NCI-H524 treated with DMSO at 0.1 percent for 48 hours (cell line): ENCODE measurements around the gene POMGNT2.

Experiments
- DNase-seq: peaks from one replicate; lab custom pipeline; 2025; lab: John Stamatoyannopoulos, UW

Gene POMGNT2

DNA sequence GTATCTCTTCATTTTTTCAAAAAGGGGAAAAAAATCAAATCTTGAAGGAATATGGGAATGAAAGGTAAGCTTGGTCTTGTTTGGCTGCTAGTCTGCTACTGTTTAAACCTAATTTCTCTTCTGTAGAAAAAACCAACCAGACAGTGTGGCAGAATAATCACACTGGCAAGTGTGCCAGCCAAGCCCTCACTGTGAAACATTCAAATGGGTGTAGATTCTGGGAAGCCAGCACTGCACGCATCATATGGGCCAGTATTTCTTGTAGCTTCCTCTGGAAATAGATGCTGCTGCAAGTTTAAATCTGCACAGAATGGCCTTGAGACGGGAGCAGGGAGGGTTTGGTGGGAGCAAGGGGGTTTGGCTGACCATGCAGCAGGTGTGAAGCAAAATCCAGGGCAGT, 62.1 kb downstream of the POMGNT2 start:
- DNase-seq = no peak

GRCh38 chr3:43043071-43043766, 62.7 kb downstream of the POMGNT2 start:
- DNase-seq = no peak

DNA sequence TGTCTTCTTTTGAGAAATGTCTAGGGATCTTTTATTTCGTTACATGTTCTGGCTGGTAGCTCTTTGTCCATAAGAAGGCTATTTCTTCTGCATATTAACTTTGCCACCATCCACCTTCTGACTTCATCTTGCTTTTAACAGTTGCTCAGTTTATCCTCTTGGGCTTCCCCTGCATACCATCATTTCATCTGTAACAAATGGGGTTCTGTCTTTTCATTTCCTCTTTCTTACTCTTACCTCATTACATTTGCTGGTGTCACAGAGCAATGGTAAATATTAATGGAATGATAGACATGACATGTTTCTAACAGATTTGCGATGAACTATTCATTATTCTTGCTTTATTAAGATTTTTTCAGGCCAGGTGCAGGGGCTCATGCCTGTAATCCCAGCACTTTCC, 64.4 kb downstream of the POMGNT2 start:
- no peak for DNase-seq

- DNase-seq = no peak
Measured at GRCh38 chr3:43038010-43038409, 67.9 kb downstream of the POMGNT2 start.

- no peak for DNase-seq
Measured at GRCh38 chr3:43036621-43037423, 69.1 kb downstream of the POMGNT2 start.

GRCh38 chr3:43035801-43036365, 70.0 kb downstream of the POMGNT2 start:
- DNase-seq = no peak

DNA sequence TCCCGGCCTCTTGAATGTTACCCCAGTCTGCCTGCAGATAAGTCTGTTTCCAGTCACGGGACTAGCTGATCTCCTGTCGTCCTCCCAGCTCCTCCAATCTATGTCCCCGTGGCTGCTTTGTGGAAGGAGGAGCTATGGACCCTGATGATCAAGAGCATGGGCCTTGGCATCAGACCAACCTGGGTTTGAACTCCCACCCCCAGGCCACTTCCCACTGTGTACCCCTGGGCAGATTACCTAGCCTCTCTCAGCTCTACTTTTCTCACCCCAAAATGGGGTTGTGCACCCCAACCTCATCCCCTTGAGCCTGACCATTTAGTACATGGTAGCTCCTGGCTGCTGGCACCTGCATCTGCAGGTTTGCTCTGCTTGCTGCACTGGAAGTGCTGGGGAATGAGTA, 71.0 kb downstream of the POMGNT2 start:
- no peak for DNase-seq

GRCh38 chr3:43034200-43034599, 71.7 kb downstream of the POMGNT2 start:
- DNase-seq = no peak

- DNase-seq = no peak
Measured at GRCh38 chr3:43032646-43033628, 72.9 kb downstream of the POMGNT2 start.

DNA sequence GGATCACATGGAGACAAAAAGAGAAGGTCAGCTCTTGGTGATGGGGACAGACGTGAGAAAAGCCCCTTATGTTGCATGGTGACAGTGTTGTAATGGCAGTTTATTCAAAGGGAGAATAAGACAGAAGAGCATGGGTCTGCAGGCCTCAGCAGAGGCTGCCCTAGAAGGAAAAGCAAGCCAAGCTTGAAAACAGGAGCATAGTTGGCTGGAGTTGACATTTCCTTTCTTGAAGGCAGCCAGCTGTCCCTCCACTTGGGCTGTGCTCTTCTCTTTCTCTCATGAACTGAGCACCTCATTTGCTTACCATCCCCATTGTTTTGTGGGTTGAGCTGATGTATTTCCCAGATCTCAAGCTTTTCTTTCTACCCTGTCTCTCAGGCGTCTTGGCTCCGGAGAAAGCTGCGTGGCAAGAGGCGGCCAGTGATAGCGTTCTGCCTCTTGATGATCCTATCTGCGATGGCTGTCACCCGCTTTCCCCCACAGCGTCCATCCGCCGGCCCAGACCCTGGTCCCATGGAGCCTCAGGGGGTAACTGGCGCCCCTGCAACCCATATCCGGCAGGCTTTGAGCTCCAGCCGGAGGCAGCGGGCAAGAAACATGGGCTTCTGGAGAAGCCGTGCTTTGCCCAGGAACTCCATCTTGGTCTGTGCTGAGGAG, 73.9 kb downstream of the POMGNT2 start:
- DNase-seq = no peak

DNA sequence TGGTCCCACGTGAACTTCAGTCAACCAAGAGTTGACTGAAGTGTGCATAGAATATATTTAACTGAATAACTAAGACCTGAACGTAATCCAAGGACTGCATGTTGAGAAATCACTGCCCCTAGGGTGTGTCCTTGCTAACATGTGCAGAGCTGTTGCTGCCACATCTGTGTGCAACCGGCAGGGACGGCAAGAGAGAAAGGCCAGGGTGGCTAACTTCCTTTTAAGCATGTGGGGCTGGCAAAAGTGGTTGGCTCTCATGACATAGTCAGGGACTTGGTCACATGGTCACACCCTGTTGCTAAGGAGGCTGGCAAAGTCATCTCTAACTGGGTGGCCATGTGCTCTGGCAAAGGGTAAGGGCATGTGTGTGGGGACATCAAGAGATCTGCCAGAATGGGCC, 74.4 kb downstream of the POMGNT2 start:
- DNase-seq = no peak

- no peak for DNase-seq
Measured at GRCh38 chr3:43030162-43030935, 75.5 kb downstream of the POMGNT2 start.
